Right atrium auricular region (tissue), 2 donors: ENCODE data around the gene SH3TC1. TPM values are rescaled to one million over a fixed set of nuclear protein-coding genes. Genes with fewer than 3 reads are reported as not detected.

Experiments
- DNase-seq: peaks from one replicate; pipeline ENCODE4 v3.0.0-alpha.2; 2019; ENCODE audit warnings: low spot score
- H3K27ac ChIP-seq, 2 donors: fragments of 200-600 bp; sonication (generic); 1 replicate in 1 of 2; 2 replicates in 1 of 2; pipeline ENCODE4 v1.5.1; 2016 to 2019
- H3K27me3 ChIP-seq, 2 donors: fragments of 200-600 bp; sonication (generic); one replicate each; pipeline versions ENCODE4 v1.5.1 to v1.6.0; 2017 to 2019
- H3K36me3 ChIP-seq: fragments of 200-600 bp; sonication (generic); one replicate; pipeline ENCODE4 v1.5.1; 2016
- H3K4me1 ChIP-seq, 2 donors: fragments of 200-600 bp; sonication (generic); one replicate each; pipeline versions ENCODE4 v1.5.1 to v1.6.0; 2017 to 2019
- H3K4me3 ChIP-seq, 2 donors: fragments of 200-600 bp; sonication (generic); 1 replicate in 1 of 2; 2 replicates in 1 of 2; pipeline ENCODE4 v1.5.1; 2017 to 2019; ENCODE audit warnings: mild to moderate bottlenecking in 1 of 2, moderate library complexity in 1 of 2
- H3K9me3 ChIP-seq, 2 donors: fragments of 200-600 bp; sonication (generic); one replicate each; pipeline ENCODE4 v1.5.1; 2019
- total RNA-seq, 2 donors: library from RNA; depleted of rRNA; stranded (reverse); fragments of >200 nt; gene quantifications; one replicate each; pipeline ENCODE4 v1.1.0, GENCODE V29; 2016
- TF ChIP-seq, protein P1 (sequence below), 2 donors: fragments of 200-600 bp; sonication (generic); IDR thresholded peaks; one replicate each; pipeline ENCODE4 v1.5.1; 2019; ENCODE audit warnings: antibody characterized with exemption in 2 of 2

The SH3TC1 gene
- total RNA-seq, 2 donors from 2014 or later: 8.9 to 13.9 TPM

GRCh38 chr4:8174970-8175369 lies 24.1 kb upstream of the SH3TC1 start:
- Histone ChIP-seq H3K36me3 (no peaks in the 10 kb centered on the region), H3K27me3 (no peaks in the 10 kb centered on the region), H3K4me1 (peaks cover 0 to 6% of the 10 kb centered on the region in 2 donors), H3K27ac (no peak overlapping the region), H3K9me3 (no peaks in the 10 kb centered on the region), H3K4me3 (no peak overlapping the region)
- no peak for DNase-seq
- TF ChIP-seq, protein P1, sequence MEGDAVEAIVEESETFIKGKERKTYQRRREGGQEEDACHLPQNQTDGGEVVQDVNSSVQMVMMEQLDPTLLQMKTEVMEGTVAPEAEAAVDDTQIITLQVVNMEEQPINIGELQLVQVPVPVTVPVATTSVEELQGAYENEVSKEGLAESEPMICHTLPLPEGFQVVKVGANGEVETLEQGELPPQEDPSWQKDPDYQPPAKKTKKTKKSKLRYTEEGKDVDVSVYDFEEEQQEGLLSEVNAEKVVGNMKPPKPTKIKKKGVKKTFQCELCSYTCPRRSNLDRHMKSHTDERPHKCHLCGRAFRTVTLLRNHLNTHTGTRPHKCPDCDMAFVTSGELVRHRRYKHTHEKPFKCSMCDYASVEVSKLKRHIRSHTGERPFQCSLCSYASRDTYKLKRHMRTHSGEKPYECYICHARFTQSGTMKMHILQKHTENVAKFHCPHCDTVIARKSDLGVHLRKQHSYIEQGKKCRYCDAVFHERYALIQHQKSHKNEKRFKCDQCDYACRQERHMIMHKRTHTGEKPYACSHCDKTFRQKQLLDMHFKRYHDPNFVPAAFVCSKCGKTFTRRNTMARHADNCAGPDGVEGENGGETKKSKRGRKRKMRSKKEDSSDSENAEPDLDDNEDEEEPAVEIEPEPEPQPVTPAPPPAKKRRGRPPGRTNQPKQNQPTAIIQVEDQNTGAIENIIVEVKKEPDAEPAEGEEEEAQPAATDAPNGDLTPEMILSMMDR (IDR thresholded peaks at IDR 0.05): no peak

DNA sequence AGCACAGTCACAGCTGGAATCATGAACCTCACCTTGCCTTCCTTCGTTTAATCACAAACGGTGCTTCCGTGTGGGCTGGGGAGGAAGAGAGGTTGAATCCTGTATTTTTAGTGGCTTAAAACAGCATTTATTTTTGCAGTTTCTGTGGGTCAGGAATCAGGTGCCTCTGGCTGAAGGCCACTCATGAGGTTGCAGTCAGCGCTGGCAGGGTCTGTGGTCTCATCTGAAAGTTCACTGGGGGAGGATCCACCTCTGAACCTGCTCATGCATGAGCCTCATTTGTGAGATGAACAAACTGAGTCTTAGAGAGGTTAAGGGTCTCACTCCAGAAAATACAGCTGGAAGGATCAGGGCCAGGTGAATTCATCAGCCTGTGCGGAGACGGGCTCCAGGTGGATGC lies 23.4 kb upstream of the SH3TC1 start:
- no peak for DNase-seq
- TF ChIP-seq, protein P1 (IDR thresholded peaks at IDR 0.05): no peak

DNA sequence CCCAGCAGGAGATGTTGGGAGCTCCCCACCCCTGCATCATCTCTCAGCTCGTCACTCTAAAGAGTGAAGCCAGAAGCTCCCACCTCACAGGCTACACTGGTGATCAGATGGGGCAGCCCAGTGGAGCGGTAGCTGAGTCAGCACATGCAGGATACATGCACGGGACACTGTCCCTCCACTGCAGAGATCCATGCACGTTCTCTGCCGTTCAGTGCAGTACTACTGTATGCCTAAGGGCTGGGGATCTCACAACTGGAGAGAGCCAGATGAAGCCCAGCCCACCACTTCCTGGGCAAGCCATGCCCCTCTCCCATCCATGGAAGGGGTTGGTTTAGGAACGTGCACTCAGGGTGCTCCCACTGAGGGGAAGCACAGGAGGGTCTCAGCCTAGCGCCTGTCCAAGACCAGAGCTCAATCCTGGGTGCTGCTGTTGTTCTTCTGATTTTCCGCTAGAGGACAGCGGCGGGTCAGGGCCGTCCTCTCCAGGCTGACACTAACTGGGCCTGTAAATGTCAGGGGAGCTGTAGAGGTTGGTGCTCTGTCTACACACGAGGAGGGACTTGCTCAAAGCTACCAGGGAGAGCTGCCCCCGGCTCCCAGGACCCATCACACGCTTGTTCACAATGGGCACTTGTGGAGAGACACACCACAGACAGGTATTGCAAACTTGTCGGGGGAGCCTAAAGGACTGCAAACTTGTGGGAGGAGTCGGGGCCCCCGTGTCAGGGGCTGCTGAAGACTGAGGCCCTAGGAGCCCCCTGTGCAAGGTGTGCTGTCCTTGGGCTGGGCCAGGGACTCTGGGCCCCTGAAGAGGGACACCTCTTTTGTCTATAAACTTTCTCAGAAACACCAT lies 22.3 kb upstream of the SH3TC1 start:
- DNase-seq: peak; percentile 72
- Histone ChIP-seq H3K4me1 (peaks cover 0 to 13% of the 10 kb centered on the region in 2 donors), H3K9me3 (no peaks in the 10 kb centered on the region), H3K4me3 (no peak overlapping the region), H3K36me3 (no peaks in the 10 kb centered on the region), H3K27ac (no peak overlapping the region), H3K27me3 (no peaks in the 10 kb centered on the region)
- TF ChIP-seq, protein P1 (IDR thresholded peaks at IDR 0.05): peak; percentile 82 to 90

More for the DNA sequence above, 23.4 kb upstream of the SH3TC1 start:
- Histone ChIP-seq H3K27me3 (no peaks in the 10 kb centered on the region), H3K9me3 (no peaks in the 10 kb centered on the region), H3K36me3 (no peaks in the 10 kb centered on the region), H3K4me3 (no peak overlapping the region), H3K4me1 (peaks cover 0 to 6% of the 10 kb centered on the region in 2 donors), H3K27ac (no peak overlapping the region)

- Histone ChIP-seq H3K36me3 (no peaks in the 10 kb centered on the region), H3K27me3 (no peaks in the 10 kb centered on the region), H3K4me3 (no peak overlapping the region), H3K9me3 (no peaks in the 10 kb centered on the region), H3K27ac (no peak overlapping the region), H3K4me1 (peaks cover 0 to 21% of the 10 kb centered on the region in 2 donors)
- no peak for DNase-seq
- TF ChIP-seq, protein P1 (IDR thresholded peaks at IDR 0.05): no peak
Observed at GRCh38 chr4:8177552-8177951, 21.5 kb upstream of the SH3TC1 start.

DNA sequence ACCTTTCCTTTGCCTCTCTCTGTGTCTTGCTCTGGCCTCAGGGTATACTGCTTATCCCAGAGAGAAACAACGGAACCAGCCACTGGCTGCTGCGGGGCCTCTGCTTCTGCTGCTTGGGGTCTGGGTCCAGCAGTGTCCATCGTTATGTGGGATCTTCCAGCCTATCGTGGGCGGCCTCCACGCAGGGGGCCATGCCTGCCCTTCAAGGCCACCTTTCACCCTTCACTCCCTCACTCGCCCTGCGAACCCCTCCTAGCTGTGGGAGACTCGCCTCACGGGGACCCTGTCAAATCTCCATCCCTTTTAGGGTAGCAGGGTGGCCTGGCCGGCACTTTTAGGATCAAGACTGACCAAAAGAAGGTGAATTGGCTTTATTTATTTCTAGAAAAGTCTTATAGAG lies 21.1 kb upstream of the SH3TC1 start:
- Histone ChIP-seq H3K4me3 (no peak overlapping the region), H3K4me1 (peaks cover 0 to 25% of the 10 kb centered on the region in 2 donors), H3K9me3 (no peaks in the 10 kb centered on the region), H3K27me3 (no peaks in the 10 kb centered on the region), H3K36me3 (no peaks in the 10 kb centered on the region), H3K27ac (no peak overlapping the region)
- DNase-seq: no peak
- TF ChIP-seq, protein P1 (IDR thresholded peaks at IDR 0.05): no peak
